ENCODE data around the gene TTYH1. TPM values are rescaled to one million over a fixed set of nuclear protein-coding genes. Genes with fewer than 3 reads are reported as not detected.

TTYH1 gene
- total RNA-seq, 6 donors from 2014 or later = not detected

GRCh38 chr19:54448774-54449700 lies 33.8 kb downstream of the TTYH1 start, which contains the start of gene LENG8:
LENG8 (plus strand) TSS chr19:54449199; CDS start chr19:54451345, 2,146 bp downstream.
- peaks cover 26 to 52% (median 42%) of the 10 kb centered on the region in 4 donors for H3K36me3 ChIP-seq
- no peaks in the 10 kb centered on the region for H3K27me3 ChIP-seq
- peak within 1 kb of the TSS; percentile 78 to 100 (median 86) for H3K4me3 ChIP-seq
- peaks cover 34 to 52% (median 37%) of the 10 kb centered on the region in 4 donors for H3K4me1 ChIP-seq
- DNase-seq (peak; percentile 99), ATAC-seq (ENCODE audit: low FRiP score in 2 of 2) (peak; percentile 98)
- H3K9me3 ChIP-seq = no peaks in the 10 kb centered on the region
- WGBS, 2 donors = 0 to 1% methylated on average over 19 to 37 of the region's 96 CpGs
- TF ChIP-seq EP300 (IDR thresholded peaks at IDR 0.05) (peak in 2 of 4 donors; percentile 37 to 85), POLR2A (IDR thresholded peaks at IDR 0.05) (peak; percentile 75 to 99 (median 95)), POLR2AphosphoS5 (IDR thresholded peaks at IDR 0.05) (peak; percentile 98 to 100), CTCF (IDR thresholded peaks at IDR 0.05) (peak in 3 of 6 experiments; percentile 31 to 40 (median 35))
- peak within 1 kb of the TSS; percentile 96 to 99 (median 97) for H3K27ac ChIP-seq

GRCh38 chr19:54449701-54450069 lies 34.4 kb downstream of the TTYH1 start:
- Histone ChIP-seq H3K4me1 (peaks cover 34 to 52% (median 37%) of the 10 kb centered on the region in 4 donors), H3K9me3 (no peaks in the 10 kb centered on the region), H3K27ac (peak overlapping the region; percentile 96 to 99 (median 97)), H3K4me3 (peak overlapping the region; percentile 78 to 100 (median 86)), H3K27me3 (no peaks in the 10 kb centered on the region), H3K36me3 (peaks cover 32 to 52% (median 46%) of the 10 kb centered on the region in 4 donors)
- TF ChIP-seq EP300 (IDR thresholded peaks at IDR 0.05) = no peak
- TF ChIP-seq POLR2A (IDR thresholded peaks at IDR 0.05) = no peak
- no peak for TF ChIP-seq POLR2AphosphoS5 (IDR thresholded peaks at IDR 0.05)
- TF ChIP-seq CTCF (IDR thresholded peaks at IDR 0.05) = no peak
- DNase-seq (no peak), ATAC-seq (ENCODE audit: low FRiP score in 2 of 2) (no peak)
- WGBS, 2 donors = 0% methylated on average over 19 to 21 of the region's 21 CpGs

GRCh38 chr19:54451331-54451871 lies 36.1 kb downstream of the TTYH1 start:
- ATAC-seq (ENCODE audit: low FRiP score in 2 of 2) (no peak), DNase-seq (no peak)
- peak overlapping the region in 1 of 4 donors; percentile 100 for H3K4me3 ChIP-seq
- WGBS, 2 donors = 63 to 71% methylated on average over 9 of the region's 9 CpGs
- peaks cover 34 to 51% (median 37%) of the 10 kb centered on the region in 4 donors for H3K4me1 ChIP-seq
- TF ChIP-seq POLR2AphosphoS5 (IDR thresholded peaks at IDR 0.05) = no peak
- no peak for TF ChIP-seq CTCF (IDR thresholded peaks at IDR 0.05)
- no peak for TF ChIP-seq EP300 (IDR thresholded peaks at IDR 0.05)
- TF ChIP-seq POLR2A (IDR thresholded peaks at IDR 0.05) = no peak
- H3K36me3 ChIP-seq = peaks cover 47 to 59% (median 57%) of the 10 kb centered on the region in 4 donors
- no peaks in the 10 kb centered on the region for H3K27me3 ChIP-seq
- no peaks in the 10 kb centered on the region for H3K9me3 ChIP-seq
- peak overlapping the region; percentile 22 to 98 (median 41) for H3K27ac ChIP-seq

- Histone ChIP-seq H3K4me1 (peaks cover 31 to 45% (median 34%) of the 10 kb centered on the region in 4 donors), H3K27ac (peak overlapping the region in 2 of 4 donors; percentile 30 to 52), H3K27me3 (no peaks in the 10 kb centered on the region), H3K9me3 (no peaks in the 10 kb centered on the region), H3K36me3 (peaks cover 53 to 64% (median 63%) of the 10 kb centered on the region in 4 donors), H3K4me3 (no peak overlapping the region)
- DNase-seq (no peak), ATAC-seq (ENCODE audit: low FRiP score in 2 of 2) (no peak)
- WGBS, 2 donors = 86 to 87% methylated on average over 10 to 11 of the region's 11 CpGs
- TF ChIP-seq POLR2A (IDR thresholded peaks at IDR 0.05) (no peak), CTCF (IDR thresholded peaks at IDR 0.05) (no peak), EP300 (IDR thresholded peaks at IDR 0.05) (no peak), POLR2AphosphoS5 (IDR thresholded peaks at IDR 0.05) (no peak)
These were observed 36.7 kb downstream of the TTYH1 start for GRCh38 chr19:54451997-54452396.

Data from upper lobe of left lung (tissue), 6 donors.